ENCODE measurements around the gene SORCS2. TPM values are rescaled to one million over a fixed set of nuclear protein-coding genes. Genes with fewer than 3 reads are reported as not detected.

Gene SORCS2
- total and polyA plus RNA-seq, 2 of the 8 experiments (the other 6 are each of a cell fraction or from before 2014, with no cell fraction given) = 0.36 to 1.8 TPM

DNA sequence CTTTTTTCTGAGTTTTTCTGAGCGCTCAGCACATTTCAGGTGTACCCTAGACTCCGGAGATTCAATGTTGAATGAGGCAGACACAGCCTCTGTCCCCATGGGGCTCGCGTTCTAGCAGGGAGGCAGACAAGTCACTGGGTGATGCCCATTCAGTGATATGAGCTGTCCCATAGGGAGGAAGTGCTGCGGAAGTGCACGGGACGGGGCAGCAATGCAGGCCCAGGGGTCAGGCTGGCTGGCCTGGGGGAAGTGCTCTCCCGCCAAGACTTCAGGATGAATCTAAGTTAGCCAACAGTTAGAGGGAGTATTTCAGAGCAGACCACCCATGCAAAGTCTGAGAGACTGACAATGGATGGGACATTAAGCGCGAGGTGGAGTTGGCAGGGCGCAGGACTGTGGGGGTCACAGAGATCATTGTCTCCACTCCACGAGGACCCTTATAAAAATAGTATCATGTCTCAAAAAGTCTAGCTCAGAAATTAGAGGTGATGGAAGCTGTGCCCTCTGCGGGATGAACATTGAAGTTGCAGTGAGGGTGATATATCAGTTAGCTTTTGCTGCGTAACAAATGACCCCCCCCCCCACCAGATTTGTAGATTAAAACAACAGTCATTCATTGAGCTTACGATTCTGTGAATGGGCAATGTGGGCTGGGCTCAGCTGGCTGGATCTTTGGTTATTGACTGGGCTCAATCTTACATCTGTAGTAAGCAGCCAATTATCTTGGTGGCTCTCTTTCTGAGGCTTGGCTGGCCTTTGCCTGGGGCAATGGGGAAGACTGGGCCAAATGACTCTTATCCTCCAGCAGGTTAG lies 226.0 kb downstream of the SORCS2 start:
- H3K9me3 ChIP-seq (ENCODE audit: insufficient read depth in 2 of 2, low read depth in 1 of 2, low read length in 1 of 2) = peaks cover 7 to 8% of the 10 kb centered on the region in 2 experiments; a peak in 1 of 4 replicates
- H3K4ac ChIP-seq (replicated peaks; ENCODE audit: insufficient read length, low read depth, low read length) = no peak overlapping the region
- FAIRE-seq = no peak
- no peak overlapping the region for H2AFZ ChIP-seq (ENCODE audit: low read length)
- no peak overlapping the region for H3K14ac ChIP-seq (ENCODE audit: insufficient read length)
- peaks cover 5 to 15% of the 10 kb centered on the region in 2 experiments for H4K20me1 ChIP-seq (replicated peaks in 1 of 2; ENCODE audit: control insufficient read depth in 1 of 2, insufficient read depth in 2 of 2, low read length in 2 of 2)
- H3K4me2 ChIP-seq (ENCODE audit: insufficient read depth in 1 of 2, low read depth in 2 of 2, low read length in 2 of 2) = no peak overlapping the region
- peaks cover 20 to 43% (median 39%) of the 10 kb centered on the region in 4 experiments for H3K27me3 ChIP-seq (replicated peaks in 1 of 4; ENCODE audit: control insufficient read depth in 3 of 4, extremely low read depth in 1 of 4, insufficient read depth in 3 of 4, low read length in 3 of 4)
- peak overlapping the region; percentile 29; the same call in 1 of the 2 replicates for H4K8ac ChIP-seq (ENCODE audit: extremely low read depth, insufficient read depth, low read length)
- no peak overlapping the region for H3K27ac ChIP-seq (ENCODE audit: low read depth, low read length)
- peak in 1 of 2 experiments; percentile 33 for DNase-seq (ENCODE audit: low read depth in 1 of 2, low spot score in 2 of 2)
- H3K23ac ChIP-seq (ENCODE audit: insufficient read length) = no peak overlapping the region
- peaks cover 2 to 15% (median 12%) of the 10 kb centered on the region in 4 experiments; a peak in 4 of 7 replicates for H3K4me1 ChIP-seq (replicated peaks in 1 of 4; ENCODE audit: control insufficient read depth in 3 of 4, insufficient read depth in 4 of 4, low read length in 3 of 4)
- H2BK120ac ChIP-seq (replicated peaks; ENCODE audit: low read depth, low read length) = no peak overlapping the region
- H4K5ac ChIP-seq (ENCODE audit: insufficient read length, low read depth, low read length) = no peak overlapping the region
- H2BK5ac ChIP-seq (ENCODE audit: low read depth, low read length) = no peak overlapping the region
- no peaks in the 10 kb centered on the region; a peak in 1 of 8 replicates for H3K36me3 ChIP-seq (ENCODE audit: control insufficient read depth in 2 of 4, insufficient read depth in 4 of 4, low read length in 3 of 4)
- H4K91ac ChIP-seq (replicated peaks; ENCODE audit: insufficient read length, low read length) = no peak overlapping the region
- H2BK20ac ChIP-seq (ENCODE audit: low read length) = no peak overlapping the region
- H3K4me3 ChIP-seq (ENCODE audit: extremely low read depth in 1 of 4, insufficient read depth in 2 of 4, low read depth in 3 of 4, low read length in 4 of 4) = no peak overlapping the region
- no peak overlapping the region for H2BK15ac ChIP-seq (ENCODE audit: low read length)
- POLR2A ChIA-PET (ENCODE audit: partially characterized antibody) = interaction anchor here (0.6 kb wide), 1 partner anchor 652 kb away, joined by 7 read pairs; no protein-coding TSS in a partner anchor
- peaks cover 5% of the 10 kb centered on the region; the same call in 1 of the 2 replicates for H3K23me2 ChIP-seq (ENCODE audit: low read depth, low read length)
- no peak overlapping the region for H3K9ac ChIP-seq (replicated peaks in 1 of 4; ENCODE audit: extremely low read depth in 1 of 4, low read depth in 3 of 4, low read length in 3 of 4)
- TF ChIP-seq CHD1 (IDR thresholded peaks at IDR 0.05; ENCODE audit: low read depth, low read length) = no peak
- TF ChIP-seq RAD21 (IDR thresholded peaks at IDR 0.05 in 1 of 2, conservative IDR thresholded peaks at IDR 0.05 in 1 of 2; ENCODE audit: low read depth in 2 of 2, low read length in 2 of 2) = no peak
- no peak overlapping the region for H2BK12ac ChIP-seq (ENCODE audit: low read depth, low read length)
- no peak overlapping the region for H3K56ac ChIP-seq (replicated peaks; ENCODE audit: insufficient read length, low read depth, low read length)
- H3K79me2 ChIP-seq (ENCODE audit: control insufficient read depth in 1 of 2, insufficient read depth in 2 of 2, low read length in 2 of 2) = no peaks in the 10 kb centered on the region
- CTCF ChIA-PET (ENCODE audit: partially characterized antibody) = interaction anchor here (0.6 to 1.2 kb wide), 3 partner anchors 25 to 282 kb away, joined by 3 to 5 read pairs (median 3); no protein-coding TSS in a partner anchor
- H3K79me1 ChIP-seq (ENCODE audit: low read depth, low read length) = no peaks in the 10 kb centered on the region
- H2AK5ac ChIP-seq (ENCODE audit: low read depth, low read length) = no peak overlapping the region
- H3K18ac ChIP-seq (ENCODE audit: extremely low read depth, low read length) = no peak overlapping the region
- 85% methylated on average over 15 of the region's 15 CpGs; no CpG with 5 or more reads in 1 of the 2 experiments for WGBS, 2 experiments (ENCODE audit: extremely low coverage in 1 of 2, insufficient coverage in 1 of 2, insufficient read length in 1 of 2, insufficient replicate concordance in 2 of 2, low coverage in 1 of 2, low lambda C conversion rate in 2 of 2, missing lambda C conversion rate in 1 of 2)
